COR-L47 (cell line): ENCODE results near the gene SAMD13.

ENCODE experiments used
- DNase-seq: peaks from one replicate; lab custom pipeline; 2025; lab: John Stamatoyannopoulos, UW

The SAMD13 gene

GRCh38 chr1:84345220-84345619 lies 43.7 kb downstream of the SAMD13 start:
- DNase-seq: no peak

- DNase-seq: no peak
Observed at GRCh38 chr1:84347271-84347931, 45.9 kb downstream of the SAMD13 start.

GRCh38 chr1:84347932-84348555 lies 46.5 kb downstream of the SAMD13 start:
- DNase-seq: no peak

GRCh38 chr1:84348759-84349158 lies 47.3 kb downstream of the SAMD13 start:
- DNase-seq: no peak

- no peak for DNase-seq
Observed at GRCh38 chr1:84350104-84350503, 48.6 kb downstream of the SAMD13 start.

- DNase-seq: no peak
Observed at GRCh38 chr1:84350550-84350949, 49.0 kb downstream of the SAMD13 start.

- no peak for DNase-seq
Observed at GRCh38 chr1:84352298-84353106, 51.0 kb downstream of the SAMD13 start.

- no peak for DNase-seq
Observed at GRCh38 chr1:84353695-84354094, 52.2 kb downstream of the SAMD13 start.

GRCh38 chr1:84355556-84355955 lies 54.0 kb downstream of the SAMD13 start:
- DNase-seq: no peak

- DNase-seq: no peak
Observed at GRCh38 chr1:84356881-84357280, 55.4 kb downstream of the SAMD13 start.

- no peak for DNase-seq
Observed at GRCh38 chr1:84358695-84359094, 57.2 kb downstream of the SAMD13 start.

GRCh38 chr1:84360316-84360715 lies 58.8 kb downstream of the SAMD13 start:
- DNase-seq: no peak

GRCh38 chr1:84361796-84362195 lies 60.3 kb downstream of the SAMD13 start:
- no peak for DNase-seq

GRCh38 chr1:84363019-84363418 lies 61.5 kb downstream of the SAMD13 start:
- DNase-seq: no peak

GRCh38 chr1:84363622-84364021 lies 62.1 kb downstream of the SAMD13 start:
- no peak for DNase-seq

GRCh38 chr1:84365225-84366221 lies 64.0 kb downstream of the SAMD13 start:
- DNase-seq: no peak

- DNase-seq: no peak
Observed at GRCh38 chr1:84366786-84367185, 65.3 kb downstream of the SAMD13 start.

- no peak for DNase-seq
Observed at GRCh38 chr1:84367219-84367618, 65.7 kb downstream of the SAMD13 start.

GRCh38 chr1:84368441-84368840 lies 66.9 kb downstream of the SAMD13 start:
- DNase-seq: no peak

- DNase-seq: no peak
Observed at GRCh38 chr1:84370266-84370665, 68.8 kb downstream of the SAMD13 start.

- DNase-seq: no peak
Observed at GRCh38 chr1:84370831-84371394, 69.4 kb downstream of the SAMD13 start.
